GM18520 (cell line): ENCODE data around the gene FIG4.
"Not testable (repeated sequence)": the region's sequence is repeated elsewhere in the genome, so short reads cannot be mapped to it uniquely, and the experiment has no call there.

Source experiments
- ATAC-seq: cut with Tn5 transposase; IDR thresholded peaks from one replicate; pipeline ENCODE4 v1.9.1; 2021; ENCODE audit not compliant: unreplicated experiment

The FIG4 gene

DNA sequence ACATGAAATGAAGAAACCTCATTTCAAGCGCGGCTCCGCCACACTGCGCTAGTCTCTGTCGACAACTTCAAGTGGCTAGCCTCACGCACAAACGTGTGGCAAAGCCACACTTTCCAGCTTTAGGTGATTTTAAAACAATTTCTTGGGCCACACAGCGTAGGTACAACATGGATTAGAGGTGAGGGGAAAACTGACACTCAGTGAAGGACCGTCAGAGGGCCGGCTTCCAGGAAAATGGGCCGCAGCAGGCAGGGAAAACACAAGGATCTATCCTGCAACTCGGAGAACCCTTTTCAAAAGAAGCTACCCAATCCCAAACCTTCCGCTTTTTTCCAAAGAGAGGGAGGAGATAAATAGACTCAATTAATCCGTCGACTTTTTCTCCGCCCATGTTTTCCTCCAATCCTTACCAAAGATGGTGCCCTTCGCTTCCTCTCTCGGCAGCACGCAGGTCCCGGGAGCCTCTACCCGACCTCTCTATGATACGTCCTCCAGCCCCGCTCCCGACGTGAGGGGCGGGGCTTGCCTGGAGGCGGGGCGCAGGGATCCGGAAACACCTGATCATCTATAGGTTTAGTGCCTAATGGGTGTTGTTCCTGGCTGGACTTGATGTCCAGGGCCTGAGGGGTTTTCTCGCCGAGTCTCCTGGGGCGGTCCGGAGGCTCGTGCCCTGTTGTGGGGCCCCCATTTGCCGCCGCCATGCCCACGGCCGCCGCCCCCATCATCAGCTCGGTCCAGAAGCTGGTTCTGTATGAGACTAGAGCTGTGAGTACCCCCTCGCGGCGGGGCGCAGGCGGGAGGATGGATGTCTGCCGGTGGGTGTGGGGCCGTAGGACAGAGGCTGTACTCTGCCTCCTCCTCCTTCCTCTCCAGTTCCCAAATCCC is at the start of gene FIG4, which contains the start of gene AK9:
Gene FIG4, plus strand, starts transcription at position 560 of the 885 bp plus-strand sequence. Its CDS starts 140 bp downstream, at position 700.
Gene AK9, minus strand, starts transcription at position 466 of the 885 bp plus-strand sequence. CDS start 15,457 bp downstream, outside the sequence.
- peak; percentile 91 for ATAC-seq

DNA sequence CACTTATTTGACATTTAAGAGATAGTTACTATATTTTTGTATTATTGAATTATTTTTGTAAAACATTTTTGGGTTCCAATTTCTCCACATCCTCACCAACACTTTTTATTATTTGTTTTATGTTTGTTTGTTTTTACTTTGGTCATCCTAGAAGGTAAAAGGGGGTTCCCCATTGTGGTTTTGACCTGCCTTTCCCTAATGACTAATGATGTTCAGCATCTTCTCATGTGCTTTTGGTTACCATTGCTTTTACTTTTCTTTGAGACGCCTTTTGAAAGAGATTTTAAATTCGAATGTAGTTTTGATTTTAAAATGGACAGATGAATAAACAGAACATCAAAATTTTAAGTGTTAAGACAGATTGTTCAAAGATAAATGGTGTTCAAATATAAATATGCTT is 47.0 kb upstream of the FIG4 start:
- no peak for ATAC-seq

DNA sequence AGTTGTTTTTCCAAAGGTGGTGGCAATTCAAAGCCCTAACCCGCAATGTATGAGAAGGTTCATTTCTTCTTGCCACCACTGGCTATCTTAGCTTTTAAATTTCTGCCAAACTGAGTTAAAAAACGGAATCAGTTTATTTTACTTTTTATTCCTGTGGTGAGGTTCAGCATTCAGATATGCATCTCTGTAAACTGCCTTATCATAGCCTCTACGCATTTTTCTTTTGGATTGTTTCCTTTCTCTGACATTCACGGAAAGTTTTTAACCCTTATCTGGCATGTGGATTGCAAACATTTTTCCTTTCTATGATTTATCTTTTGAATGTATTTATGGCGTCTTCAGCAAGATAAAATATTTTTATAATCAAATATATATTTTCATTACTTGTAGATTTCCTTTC is 37.8 kb upstream of the FIG4 start:
- ATAC-seq, result no peak

DNA sequence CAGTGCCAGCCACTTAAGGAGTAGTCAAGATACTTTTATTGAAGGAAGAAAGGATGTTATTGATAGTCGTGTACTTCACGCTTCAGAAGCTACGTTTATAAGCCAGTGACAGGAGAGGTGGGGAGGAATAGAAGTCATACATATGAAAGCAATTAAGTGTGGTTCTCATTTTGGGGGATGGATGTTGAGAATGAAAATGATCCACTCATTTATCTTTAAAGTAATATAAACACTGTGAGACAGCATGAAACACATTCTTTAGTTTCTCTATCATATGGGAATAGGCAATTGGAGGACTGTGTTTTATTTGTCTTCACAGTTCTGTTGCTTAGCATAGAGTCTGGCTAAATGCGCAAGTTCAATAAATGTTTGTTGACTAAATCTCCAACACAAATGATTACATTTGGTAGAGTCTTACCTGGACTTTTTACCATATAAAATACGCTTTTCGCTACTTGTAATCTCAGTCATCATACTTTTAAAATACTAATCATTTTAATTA is 35.3 kb upstream of the FIG4 start:
- ATAC-seq, result no peak

DNA sequence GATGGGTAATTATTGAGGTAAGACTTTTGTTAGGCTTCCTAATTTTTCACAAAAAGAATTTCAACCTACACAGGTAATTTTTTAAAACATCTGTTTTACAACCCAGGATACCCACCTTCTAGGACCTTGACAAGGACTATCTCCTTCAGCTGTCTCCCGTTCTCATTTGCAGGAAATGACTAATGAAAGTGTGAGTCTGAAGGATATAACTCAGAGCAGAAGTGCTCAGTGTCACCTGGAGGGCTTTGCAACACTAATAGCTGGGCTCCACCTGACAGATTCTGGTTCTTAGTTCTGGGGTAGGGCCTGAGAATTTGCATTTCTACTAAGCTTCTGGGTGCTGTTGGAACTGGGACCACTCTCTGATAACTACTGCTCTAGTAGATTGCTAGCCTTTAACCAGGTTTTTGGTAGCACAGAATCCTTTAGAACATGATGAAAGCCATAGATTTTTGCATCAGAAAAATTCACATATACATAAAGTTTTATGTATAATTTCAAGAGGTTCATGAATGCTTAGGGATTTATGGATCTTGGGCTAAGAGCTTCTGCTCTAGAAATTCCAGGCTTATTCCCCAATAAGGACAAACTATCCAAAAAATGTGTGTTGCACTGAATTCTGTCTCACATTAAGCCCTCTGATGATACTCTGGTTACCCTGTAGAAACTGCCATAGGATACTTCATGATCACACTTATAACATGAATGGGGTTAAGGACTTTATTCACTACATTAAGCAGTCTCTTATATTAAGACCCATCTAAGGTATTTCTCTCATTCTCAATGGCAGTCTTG is 30.4 kb upstream of the FIG4 start:
- ATAC-seq, result no peak

DNA sequence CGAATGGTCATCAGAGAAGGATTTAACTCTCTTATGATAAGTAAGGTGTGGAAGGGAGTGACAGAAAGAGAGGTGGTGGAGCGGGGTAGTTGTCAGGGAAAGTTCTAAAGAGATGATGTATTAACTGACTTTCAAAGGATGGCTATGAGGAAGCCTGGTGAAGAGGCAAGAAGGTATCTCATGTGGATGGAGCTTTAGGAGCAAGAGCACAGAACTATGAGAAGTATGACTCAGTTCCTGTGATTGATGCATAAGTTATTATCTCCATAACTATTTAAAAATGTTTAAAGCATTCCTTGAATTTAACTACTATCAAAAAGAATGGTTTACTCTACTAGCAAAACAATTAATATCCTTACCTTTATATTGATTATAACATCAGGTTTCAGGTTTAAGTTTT is 28.9 kb upstream of the FIG4 start:
- no peak for ATAC-seq

DNA sequence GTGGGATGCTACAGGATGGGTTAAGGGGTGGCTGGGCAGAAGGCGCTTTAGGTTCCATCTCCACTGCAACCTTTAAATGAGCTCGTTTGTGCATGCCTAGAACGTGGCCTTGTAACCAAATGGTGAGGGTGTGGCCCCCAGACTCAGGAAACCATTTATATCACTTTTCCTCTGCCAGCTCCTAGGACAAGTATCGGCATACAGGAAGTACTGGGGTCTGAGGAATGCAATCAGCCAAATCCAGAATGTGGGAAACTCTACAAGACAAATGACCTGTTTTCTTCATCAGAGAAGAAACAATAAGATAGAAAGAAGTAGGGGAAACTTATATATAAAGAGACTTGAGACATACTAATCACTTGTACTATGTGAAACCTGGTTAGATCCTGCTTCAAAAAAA is 21.3 kb upstream of the FIG4 start:
- no peak for ATAC-seq

DNA sequence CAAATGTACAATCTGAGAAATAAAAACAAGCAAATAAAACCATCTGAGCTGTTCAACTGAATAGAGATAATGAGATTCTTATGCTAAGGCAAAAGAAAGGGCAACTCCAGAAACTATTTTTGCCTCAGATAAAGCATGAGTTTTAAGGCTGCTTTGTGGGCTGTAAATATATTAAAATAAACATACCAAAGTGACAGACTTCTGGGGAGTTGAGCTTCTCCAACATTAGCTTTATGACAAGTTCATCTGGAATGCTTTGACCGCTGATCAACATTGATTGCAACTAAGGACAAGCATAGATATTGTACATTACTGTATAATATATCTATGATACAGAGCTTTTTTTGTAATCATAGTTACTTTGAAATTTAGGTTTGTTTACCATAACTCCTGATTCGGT is 19.4 kb upstream of the FIG4 start:
- no peak for ATAC-seq

DNA sequence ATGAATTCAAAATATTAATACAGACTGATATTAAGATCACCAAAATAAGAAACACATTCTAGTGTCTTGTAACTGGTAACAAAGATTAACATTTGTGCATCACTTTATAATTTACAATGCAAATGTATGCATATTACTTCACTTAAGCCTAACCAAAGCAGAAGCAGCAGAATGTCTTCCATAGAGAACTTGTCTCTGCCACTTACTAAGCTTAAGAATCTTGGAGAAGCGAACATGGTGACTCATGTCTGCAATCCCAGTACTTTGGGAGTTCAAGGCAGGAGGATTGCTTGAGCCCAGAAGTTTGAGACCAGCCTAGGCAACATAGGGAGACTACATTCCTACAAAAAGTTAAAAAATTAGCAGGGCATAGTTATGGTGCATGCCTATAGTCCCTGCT is 18.9 kb upstream of the FIG4 start:
- no peak for ATAC-seq

DNA sequence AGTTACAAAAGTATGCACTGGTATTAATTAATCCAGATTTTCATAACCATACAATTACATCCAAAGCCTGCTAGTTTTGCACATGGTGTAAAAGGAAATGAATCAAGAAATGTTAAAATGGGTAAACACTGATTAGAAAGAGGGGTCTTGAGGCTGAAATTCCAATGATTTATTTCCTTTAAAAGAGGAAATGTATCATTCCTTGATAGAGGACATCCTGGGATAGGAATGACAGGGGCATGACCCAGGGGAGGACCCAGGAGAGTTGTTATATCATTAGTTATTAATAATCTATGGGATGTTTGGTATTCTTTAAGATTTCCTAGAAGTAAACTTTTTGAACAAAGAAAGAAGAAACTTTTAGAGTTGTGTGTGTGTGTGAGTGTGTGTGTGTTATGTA is 18.3 kb upstream of the FIG4 start:
- no peak for ATAC-seq

DNA sequence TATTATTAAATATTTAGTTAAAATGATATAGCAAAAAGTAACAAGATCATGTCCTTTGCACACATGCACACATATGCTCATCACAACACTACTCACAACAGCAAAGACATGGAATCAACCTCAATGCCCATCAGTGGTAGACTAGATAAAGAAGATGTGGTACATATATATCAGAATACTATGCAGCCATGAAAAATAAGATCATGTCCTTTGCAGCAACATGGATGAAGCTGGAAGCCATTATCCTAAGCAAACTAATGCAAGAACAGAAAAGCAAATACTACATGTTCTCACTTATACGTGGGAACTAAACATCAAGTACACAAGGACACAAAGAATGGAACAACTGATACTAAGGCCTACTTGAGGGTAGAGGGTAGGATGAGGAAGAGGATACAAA is 14.4 kb upstream of the FIG4 start:
- ATAC-seq, result no peak

DNA sequence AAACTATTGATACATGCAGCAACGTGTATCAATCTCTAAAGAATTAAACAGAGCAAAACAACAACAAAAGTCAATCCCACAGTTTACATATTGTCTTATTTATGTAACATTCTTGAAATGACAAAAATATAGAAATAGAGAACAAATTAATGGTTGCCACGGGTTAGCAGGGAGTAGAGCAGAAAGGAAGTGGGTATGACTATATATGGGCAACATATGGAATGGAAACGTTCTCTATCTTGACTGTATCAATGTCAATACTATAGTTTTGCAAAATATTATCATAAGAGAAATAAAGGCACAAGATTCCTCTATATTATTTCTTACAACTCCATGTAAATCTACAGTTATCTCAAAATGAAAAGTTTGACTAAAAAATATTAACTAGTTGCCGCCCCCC is 12.9 kb upstream of the FIG4 start:
- ATAC-seq, result no peak

DNA sequence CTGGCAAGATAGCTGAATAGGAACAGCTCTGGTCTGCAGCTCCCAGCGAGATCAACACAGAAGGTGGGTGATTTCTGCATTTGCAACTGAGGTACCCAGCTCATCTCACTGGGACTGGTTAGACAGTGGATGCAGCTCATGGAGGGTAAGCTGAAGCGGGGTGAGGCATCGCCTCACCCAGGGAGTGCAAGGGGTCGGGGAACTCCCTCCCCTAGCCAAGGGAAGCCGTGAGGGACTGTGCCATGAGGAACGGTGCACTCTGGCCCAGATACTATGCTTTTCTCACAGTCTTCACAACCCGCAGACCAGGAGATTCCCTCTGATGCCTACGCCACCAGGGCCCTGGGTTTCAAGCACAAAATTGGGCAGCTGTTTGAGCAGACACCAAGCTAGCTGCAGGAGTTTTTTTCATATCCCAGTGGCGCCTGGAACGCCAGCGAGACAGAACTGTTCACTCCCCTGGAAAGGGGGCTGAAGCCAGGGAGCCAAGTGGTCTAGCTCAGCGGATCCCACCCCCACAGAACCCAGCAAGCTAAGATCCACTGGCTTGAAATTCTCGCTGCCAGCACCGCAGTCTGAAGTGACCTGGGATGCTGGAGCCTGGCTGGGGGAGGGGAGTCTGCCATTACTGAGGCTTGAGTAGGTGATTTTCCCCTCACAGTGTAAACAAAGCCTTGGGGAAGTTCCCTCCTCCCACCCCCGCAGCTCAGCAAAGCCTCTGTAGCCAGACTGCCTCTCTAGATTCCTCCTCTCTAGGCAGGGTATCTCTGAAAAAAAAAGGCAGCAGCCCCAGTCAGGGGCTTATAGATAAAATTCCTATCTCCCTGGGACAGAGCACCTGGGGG is 12.2 kb upstream of the FIG4 start:
- ATAC-seq, result not testable (repeated sequence)

DNA sequence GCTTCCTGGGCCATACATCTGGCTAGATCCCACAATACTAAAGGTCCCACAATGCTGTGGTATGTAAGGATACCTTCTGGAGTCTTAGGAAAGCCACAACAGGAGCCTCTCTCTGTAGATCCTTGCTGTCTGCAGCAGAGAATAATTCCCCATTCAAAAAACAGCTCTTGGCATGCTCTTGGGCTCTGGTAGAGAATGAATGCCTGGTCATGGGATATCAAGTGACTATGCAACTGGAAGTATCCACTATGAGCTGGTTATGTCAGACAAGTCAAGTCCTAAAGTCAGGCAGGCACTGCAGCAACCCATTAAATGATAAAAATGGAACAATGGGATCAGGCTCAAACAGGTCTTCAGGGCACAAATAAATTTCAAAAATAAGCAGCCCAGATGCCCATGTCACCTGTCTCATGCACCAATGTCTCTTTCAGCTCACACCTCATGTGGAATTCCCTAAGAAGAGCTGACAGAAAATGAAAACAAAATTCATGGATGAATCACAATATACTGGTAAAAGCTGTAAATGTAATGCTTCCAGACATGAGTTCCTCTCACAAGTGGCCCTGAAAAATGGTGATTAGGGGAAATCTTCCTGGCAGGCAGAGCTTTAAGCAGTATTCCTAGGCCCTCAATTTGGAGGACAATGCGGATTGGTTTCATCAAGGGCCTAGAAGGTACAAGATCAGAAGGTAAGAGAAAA is 4.4 kb upstream of the FIG4 start:
- no peak for ATAC-seq

DNA sequence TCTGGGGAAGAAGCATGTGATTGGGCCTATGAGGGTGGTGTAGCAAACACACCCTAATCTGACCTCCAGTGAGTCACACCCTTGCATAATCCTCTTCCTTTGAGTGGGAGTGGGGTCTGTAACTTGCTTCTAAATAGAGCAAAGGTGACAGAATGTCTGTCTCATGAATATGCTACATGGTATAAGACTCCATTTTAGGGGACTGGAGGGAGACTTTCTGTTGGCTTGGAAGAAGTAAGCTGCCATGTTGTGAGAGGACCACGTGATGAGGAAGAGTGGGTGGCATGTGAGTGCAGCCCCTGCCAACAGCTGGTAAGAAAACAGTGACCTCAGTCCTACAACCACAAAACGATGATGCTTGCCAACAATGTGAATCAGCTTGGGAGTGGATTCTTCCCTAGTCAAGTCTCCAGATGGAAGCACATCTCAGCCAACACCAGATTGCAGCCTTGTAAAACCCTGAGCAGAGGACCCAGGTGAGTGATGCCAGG is 3.8 kb upstream of the FIG4 start:
- ATAC-seq, result no peak

DNA sequence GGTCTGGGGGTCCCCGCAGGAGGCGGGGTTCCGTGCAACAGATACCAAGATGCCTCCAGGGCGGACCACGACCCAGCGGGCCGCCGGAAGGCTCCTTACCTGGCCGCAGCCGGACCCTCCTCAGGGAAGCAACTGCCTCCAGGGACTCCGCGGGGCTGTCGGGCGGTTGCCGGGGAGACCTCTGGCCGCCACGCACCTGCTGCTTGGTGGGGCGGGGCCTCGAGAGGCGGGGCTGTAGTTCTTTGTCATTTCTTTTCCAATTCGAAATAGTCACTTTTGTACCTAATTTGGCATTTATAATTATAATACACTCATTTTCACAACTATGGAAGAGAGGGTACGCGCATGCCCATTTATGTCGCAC is 741 bp upstream of the FIG4 start:
- ATAC-seq, result no peak

DNA sequence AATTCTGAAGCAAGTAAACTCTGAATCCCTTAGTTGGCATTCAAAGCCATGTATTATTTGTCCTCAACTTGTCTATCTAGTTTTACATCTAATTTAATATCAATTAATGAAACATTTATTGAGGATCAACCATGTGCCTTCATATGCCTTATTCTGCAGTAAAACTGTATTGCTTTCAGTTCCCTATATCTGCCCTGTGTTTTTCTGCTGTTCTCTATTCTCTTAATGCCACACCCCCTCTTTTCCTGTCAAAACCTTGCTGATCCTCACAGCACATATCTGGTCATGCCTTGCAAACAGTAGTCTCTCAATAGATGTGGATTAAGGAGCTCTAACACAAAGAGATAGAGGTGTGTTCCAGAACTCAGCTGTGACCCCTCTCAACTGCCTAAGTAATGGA is 2.0 kb downstream of the FIG4 start:
- ATAC-seq, result no peak

DNA sequence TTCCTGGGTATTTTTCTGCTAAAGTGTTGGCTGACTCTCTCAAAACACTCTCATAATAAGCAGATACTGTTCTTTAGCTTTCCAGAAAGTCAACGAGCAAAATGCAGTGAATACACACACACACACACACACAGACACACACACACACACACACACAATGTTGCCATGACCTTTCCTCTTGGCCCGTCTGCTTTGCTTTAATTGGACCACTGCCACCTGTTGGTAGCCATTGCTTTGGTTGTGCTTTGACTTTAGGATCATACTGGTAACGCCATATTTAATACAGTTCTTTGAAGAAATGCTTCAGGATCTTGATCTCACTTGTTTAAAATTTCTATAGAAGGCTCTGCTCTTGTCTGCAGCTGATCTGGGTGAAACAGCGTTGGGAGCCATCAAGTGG is 4.4 kb downstream of the FIG4 start:
- ATAC-seq, result no peak

DNA sequence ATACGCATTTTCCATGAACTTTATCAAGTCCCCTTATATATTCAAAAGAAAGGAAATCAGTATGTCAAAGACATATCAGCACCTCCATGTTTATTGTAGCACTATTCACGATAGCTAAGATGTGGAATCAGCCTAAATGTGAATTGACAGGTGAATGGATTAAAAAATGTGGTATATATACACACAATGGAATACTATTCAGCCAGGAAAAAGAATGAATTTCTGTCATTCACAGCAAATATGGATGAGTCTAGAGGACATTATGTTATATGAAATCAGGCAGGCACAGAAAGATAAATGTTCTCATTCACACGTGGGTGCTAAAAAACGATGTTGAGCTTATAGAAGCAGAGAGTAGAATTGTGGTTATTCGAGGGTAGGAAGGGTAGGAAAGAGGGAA is 5.3 kb downstream of the FIG4 start:
- no peak for ATAC-seq

DNA sequence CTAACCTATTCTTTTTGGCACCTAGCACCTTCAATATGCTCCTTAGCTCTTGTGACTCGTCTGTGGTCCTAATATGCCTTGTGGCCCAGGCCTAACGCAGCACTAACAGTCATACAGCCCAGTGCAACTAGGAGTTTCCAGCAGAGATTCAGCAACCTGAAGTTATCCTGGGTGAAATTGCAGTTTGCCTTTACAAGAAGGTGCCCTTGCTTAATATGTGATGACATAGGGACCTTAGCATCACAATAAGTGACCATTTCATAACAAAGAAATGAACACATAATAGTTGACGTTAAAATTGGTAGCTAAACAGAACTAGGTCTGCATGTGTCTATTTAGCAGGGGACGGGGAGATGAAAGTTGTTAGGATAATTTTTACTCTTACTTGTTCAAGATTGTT is 10.1 kb downstream of the FIG4 start:
- no peak for ATAC-seq
